C4-2B (cell line): ENCODE data around the gene PEX5.

Experiments used
- CTCF ChIP-seq: fragments of 450-650 bp; conservative IDR thresholded peaks from 2 replicates; pipeline ENCODE4 v1.5.1; 2017; ENCODE audit warnings: mild to moderate bottlenecking
- ZFX ChIP-seq: fragments of 450-650 bp; IDR thresholded peaks from 2 replicates; pipeline ENCODE4 v1.6.1; 2017

GRCh38 chr12:7154042-7154441 lies 35.4 kb upstream of the PEX5 start:
- TF ChIP-seq CTCF = no peak
- TF ChIP-seq ZFX = no peak
